Activated T-helper 17 cell treated with anti-CD3 and anti-CD28 coated beads, Interleukin-2, amount 50 U/mL, for 72 hours (primary cell): ENCODE measurements around the gene ETV1. TPM values are rescaled to one million over a fixed set of nuclear protein-coding genes. Genes with fewer than 3 reads are reported as not detected.

Experiments used
- ATAC-seq: fragments of 150-1000 bp; cut with Tn5 transposase; replicated peaks from 2 replicates; pipeline ENCODE4 v1.10.0; 2021; ENCODE audit warnings: mild to moderate bottlenecking, moderate library complexity
- H3K27ac Mint-ChIP-seq: one replicate; pipeline ENCODE4 v1.8.0; 2022; ENCODE audit warnings: mixed read lengths
- H3K27me3 Mint-ChIP-seq: one replicate; pipeline ENCODE4 v1.8.0; 2022; ENCODE audit warnings: mixed read lengths
- H3K36me3 Mint-ChIP-seq: one replicate; pipeline ENCODE4 v1.8.0; 2022; ENCODE audit warnings: low read depth, mild to moderate bottlenecking, mixed read lengths
- H3K4me1 Mint-ChIP-seq: one replicate; pipeline ENCODE4 v1.8.0; 2022; ENCODE audit warnings: mixed read lengths
- H3K4me3 Mint-ChIP-seq: one replicate; pipeline ENCODE4 v1.8.0; 2022; ENCODE audit warnings: mild to moderate bottlenecking, mixed read lengths
- H3K9me3 Mint-ChIP-seq: one replicate; pipeline ENCODE4 v1.8.0; 2022; ENCODE audit warnings: mixed read lengths
- total RNA-seq, 2 donors: library from RNA; stranded (reverse); gene quantifications; one replicate each; pipeline ENCODE4 v1.2.3, GENCODE V29; 2022

ETV1 gene
- total RNA-seq, 2 donors from 2014 or later = 1.4 to 1.7 TPM

- Mint-ChIP-seq H3K9me3 (no peaks in the 10 kb centered on the region), H3K27ac (no peak overlapping the region), H3K36me3 (no peaks in the 10 kb centered on the region), H3K4me3 (no peak overlapping the region), H3K27me3 (no peaks in the 10 kb centered on the region), H3K4me1 (no peaks in the 10 kb centered on the region)
- ATAC-seq = no peak
These were observed 2.5 kb upstream of the ETV1 start for GRCh38 chr7:13991791-13992595.

DNA sequence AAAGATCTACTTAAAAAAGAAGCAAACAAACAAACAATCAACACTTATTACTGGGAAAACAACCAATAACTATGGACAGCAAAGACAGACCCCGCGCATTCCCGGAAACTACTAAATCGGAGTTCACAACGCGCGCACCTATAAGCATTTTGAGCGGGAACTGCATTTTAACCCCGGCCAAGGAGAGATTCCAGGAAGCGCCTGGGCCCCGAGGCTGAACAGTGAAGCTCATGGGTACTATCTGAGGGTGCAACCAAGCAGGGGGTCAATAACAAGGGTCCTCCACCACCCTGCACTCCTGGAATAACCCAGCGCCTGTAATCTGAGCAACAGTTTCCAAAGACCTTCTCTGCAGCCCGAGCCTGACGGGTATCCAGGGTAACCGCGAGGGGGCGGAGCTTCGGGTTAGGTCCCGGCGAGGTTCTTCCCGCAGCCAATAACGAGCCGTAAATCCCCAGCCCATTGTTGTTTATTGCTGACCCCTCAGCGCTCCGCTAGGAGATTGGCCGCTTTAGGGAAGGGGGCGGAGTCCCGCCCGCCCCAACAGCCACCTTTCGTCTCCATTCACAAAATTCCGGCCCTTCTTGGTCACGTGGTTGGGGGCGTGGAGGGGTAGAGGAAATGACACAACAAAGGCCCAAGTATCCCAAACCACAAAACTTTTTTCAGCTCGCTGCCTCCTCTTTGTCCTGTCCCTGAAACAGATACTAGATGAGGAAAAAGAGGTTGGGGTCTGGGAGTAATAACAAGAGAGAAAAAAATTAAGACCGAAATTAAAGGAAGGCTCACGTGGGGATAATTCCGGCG is 1.7 kb upstream of the ETV1 start:
- peak; percentile 91 for ATAC-seq
- Mint-ChIP-seq H3K36me3 (no peaks in the 10 kb centered on the region), H3K27ac (no peak overlapping the region), H3K27me3 (no peaks in the 10 kb centered on the region), H3K4me3 (no peak overlapping the region), H3K9me3 (no peaks in the 10 kb centered on the region), H3K4me1 (no peaks in the 10 kb centered on the region)

DNA sequence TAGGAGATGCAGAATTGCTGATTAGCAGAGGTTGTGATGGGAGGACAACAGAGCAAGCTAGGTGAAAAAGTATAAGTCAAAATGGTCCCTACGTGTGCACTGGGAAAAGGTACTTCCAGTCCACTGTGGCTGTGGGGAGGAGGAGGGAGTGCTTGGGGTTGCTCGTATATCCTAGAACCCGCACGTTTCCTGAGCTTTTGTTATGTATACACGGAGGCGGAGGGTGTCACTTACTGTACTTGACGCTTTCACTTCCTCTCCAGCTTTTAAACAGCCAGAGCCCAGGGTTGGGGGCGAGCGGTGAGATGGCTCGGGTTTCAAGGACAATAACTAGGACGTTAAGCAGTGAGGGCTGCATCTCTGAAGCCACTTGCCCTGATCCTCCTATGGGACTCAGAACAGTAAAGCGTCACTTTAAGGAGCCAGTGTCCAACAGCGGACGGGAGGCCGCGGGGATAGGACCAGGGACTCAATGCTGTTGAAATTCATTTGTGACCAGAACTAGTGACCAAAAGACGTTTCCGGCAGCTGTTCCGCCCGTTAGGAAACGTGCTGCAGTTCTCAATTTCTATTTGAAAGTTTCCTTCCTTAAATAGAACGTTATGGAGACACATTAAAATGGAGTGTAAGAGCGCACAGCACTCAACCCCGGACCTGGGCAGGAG is 985 bp upstream of the ETV1 start:
- ATAC-seq = peak; percentile 37
- Mint-ChIP-seq H3K4me1 (no peaks in the 10 kb centered on the region), H3K9me3 (no peaks in the 10 kb centered on the region)

DNA sequence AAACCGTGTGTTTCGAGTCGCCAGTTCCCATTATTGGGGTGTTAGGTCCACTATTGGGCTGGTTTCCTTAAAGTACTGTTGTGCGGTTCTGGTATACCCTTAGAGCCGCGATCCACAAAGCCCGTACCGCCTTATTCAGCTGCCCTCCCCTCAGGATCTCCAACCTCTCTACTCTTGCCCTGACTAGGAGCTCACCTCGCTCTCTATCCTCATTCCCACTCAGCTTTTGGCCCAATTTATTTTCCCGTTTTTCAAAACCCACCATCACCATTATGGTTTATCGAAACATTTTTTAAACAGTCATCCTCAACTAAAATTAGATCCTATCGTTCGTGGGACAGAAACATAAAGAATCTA is 461 bp upstream of the ETV1 start:
- H3K9me3 Mint-ChIP-seq = no peaks in the 10 kb centered on the region
- no peak overlapping the region for H3K4me3 Mint-ChIP-seq
- no peaks in the 10 kb centered on the region for H3K4me1 Mint-ChIP-seq
- peaks cover 6% of the 10 kb centered on the region for H3K27me3 Mint-ChIP-seq
- no peaks in the 10 kb centered on the region for H3K36me3 Mint-ChIP-seq
- no peak overlapping the region for H3K27ac Mint-ChIP-seq
- no peak for ATAC-seq

More for the DNA sequence above, 985 bp upstream of the ETV1 start:
- Mint-ChIP-seq H3K4me3 (no peak overlapping the region), H3K27ac (no peak overlapping the region), H3K36me3 (no peaks in the 10 kb centered on the region), H3K27me3 (peaks cover 6% of the 10 kb centered on the region)

GRCh38 chr7:13988731-13989125 is 738 bp downstream of the ETV1 start:
- no peaks in the 10 kb centered on the region for H3K9me3 Mint-ChIP-seq
- H3K4me3 Mint-ChIP-seq = no peak overlapping the region
- ATAC-seq = no peak
- H3K36me3 Mint-ChIP-seq = no peaks in the 10 kb centered on the region
- peaks cover 6% of the 10 kb centered on the region for H3K27me3 Mint-ChIP-seq
- no peak overlapping the region for H3K27ac Mint-ChIP-seq
- no peaks in the 10 kb centered on the region for H3K4me1 Mint-ChIP-seq

DNA sequence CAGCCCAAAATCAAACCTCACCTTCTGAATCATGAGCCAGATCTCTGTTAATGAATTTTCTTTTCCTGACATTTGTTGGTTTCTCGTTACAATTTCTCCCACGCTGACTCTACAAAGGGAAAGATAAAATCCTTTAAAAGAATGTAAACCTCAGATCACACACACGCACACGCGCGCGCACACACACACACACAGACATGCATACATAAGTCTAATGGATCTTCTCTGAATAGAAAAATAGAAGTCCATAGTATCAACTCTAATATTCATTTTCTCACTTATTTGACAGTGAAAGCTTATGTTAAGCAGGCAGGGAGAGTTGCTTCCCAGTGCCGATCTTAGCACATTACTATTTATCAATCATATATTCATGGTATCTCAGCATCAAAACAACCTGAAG is 1.4 kb downstream of the ETV1 start:
- ATAC-seq = no peak
- H3K4me1 Mint-ChIP-seq = no peaks in the 10 kb centered on the region
- no peaks in the 10 kb centered on the region for H3K36me3 Mint-ChIP-seq
- H3K27ac Mint-ChIP-seq = no peak overlapping the region
- H3K4me3 Mint-ChIP-seq = no peak overlapping the region
- no peaks in the 10 kb centered on the region for H3K9me3 Mint-ChIP-seq
- H3K27me3 Mint-ChIP-seq = peaks cover 7% of the 10 kb centered on the region

- peaks cover 9% of the 10 kb centered on the region for H3K27me3 Mint-ChIP-seq
- no peak overlapping the region for H3K4me3 Mint-ChIP-seq
- no peaks in the 10 kb centered on the region for H3K9me3 Mint-ChIP-seq
- H3K27ac Mint-ChIP-seq = no peak overlapping the region
- no peaks in the 10 kb centered on the region for H3K36me3 Mint-ChIP-seq
- H3K4me1 Mint-ChIP-seq = no peaks in the 10 kb centered on the region
- ATAC-seq = no peak
These were observed 2.1 kb downstream of the ETV1 start for GRCh38 chr7:13987395-13987794.

DNA sequence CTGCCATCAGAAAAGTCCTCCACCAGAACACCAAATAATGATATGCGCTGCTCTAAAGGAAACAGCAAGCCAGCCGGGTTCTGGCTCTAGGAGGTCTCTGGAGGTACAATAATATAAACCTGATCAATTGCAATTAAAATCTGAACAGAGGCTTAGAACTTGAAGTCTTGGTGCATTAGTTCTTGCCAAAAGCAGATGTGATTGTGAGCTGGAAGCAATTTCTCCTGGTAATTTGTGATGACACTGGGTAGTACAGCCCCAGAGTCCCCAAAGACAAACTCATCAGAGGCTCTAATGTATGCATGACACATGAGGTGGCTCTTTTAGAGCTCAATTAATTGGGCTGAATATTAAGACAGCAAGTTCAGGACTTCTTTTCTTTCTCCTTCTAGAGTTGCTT is 3.3 kb downstream of the ETV1 start:
- H3K9me3 Mint-ChIP-seq = no peaks in the 10 kb centered on the region
- H3K27me3 Mint-ChIP-seq = peaks cover 12% of the 10 kb centered on the region
- H3K36me3 Mint-ChIP-seq = no peaks in the 10 kb centered on the region
- no peaks in the 10 kb centered on the region for H3K4me1 Mint-ChIP-seq
- ATAC-seq = no peak
- no peak overlapping the region for H3K4me3 Mint-ChIP-seq
- H3K27ac Mint-ChIP-seq = no peak overlapping the region

GRCh38 chr7:13984831-13985685 is 4.4 kb downstream of the ETV1 start:
- no peak overlapping the region for H3K4me3 Mint-ChIP-seq
- H3K4me1 Mint-ChIP-seq = no peaks in the 10 kb centered on the region
- H3K9me3 Mint-ChIP-seq = no peaks in the 10 kb centered on the region
- H3K27me3 Mint-ChIP-seq = peaks cover 18% of the 10 kb centered on the region
- no peak for ATAC-seq
- no peaks in the 10 kb centered on the region for H3K36me3 Mint-ChIP-seq
- H3K27ac Mint-ChIP-seq = no peak overlapping the region

- peaks cover 20% of the 10 kb centered on the region for H3K27me3 Mint-ChIP-seq
- H3K36me3 Mint-ChIP-seq = no peaks in the 10 kb centered on the region
- no peaks in the 10 kb centered on the region for H3K9me3 Mint-ChIP-seq
- no peak overlapping the region for H3K27ac Mint-ChIP-seq
- no peak for ATAC-seq
- no peaks in the 10 kb centered on the region for H3K4me1 Mint-ChIP-seq
- no peak overlapping the region for H3K4me3 Mint-ChIP-seq
These were observed 5.4 kb downstream of the ETV1 start for GRCh38 chr7:13984061-13984460.

- H3K27me3 Mint-ChIP-seq = peaks cover 22% of the 10 kb centered on the region
- peak; percentile 68 for ATAC-seq
- H3K4me3 Mint-ChIP-seq = no peak overlapping the region
- no peaks in the 10 kb centered on the region for H3K9me3 Mint-ChIP-seq
- H3K27ac Mint-ChIP-seq = no peak overlapping the region
- no peaks in the 10 kb centered on the region for H3K36me3 Mint-ChIP-seq
- no peaks in the 10 kb centered on the region for H3K4me1 Mint-ChIP-seq
These were observed 6.4 kb downstream of the ETV1 start for GRCh38 chr7:13982940-13983677.

DNA sequence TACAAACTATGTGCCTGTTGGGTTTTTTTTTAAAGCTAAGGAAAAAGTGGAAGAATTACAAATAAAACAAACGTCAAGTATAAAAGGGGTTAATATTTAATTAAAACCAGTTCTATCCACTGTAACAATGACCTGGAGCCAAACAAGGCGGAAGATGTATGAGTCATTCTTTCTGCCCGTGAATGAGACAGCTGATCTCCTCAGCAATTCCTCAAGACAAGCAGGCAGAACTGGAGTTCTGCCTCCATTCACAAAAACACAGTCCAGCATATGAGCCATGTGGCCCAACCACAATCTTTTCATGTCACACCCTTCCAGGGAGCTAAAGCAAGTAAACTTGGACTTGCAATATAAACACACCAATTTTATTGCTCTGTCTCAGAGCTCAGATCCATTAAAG is 8.4 kb downstream of the ETV1 start:
- no peak for ATAC-seq
- Mint-ChIP-seq H3K36me3 (no peaks in the 10 kb centered on the region), H3K27ac (no peak overlapping the region), H3K9me3 (no peaks in the 10 kb centered on the region), H3K27me3 (peaks cover 24% of the 10 kb centered on the region), H3K4me1 (no peaks in the 10 kb centered on the region), H3K4me3 (no peak overlapping the region)

- ATAC-seq = no peak
These were observed 9.0 kb downstream of the ETV1 start for GRCh38 chr7:13980474-13980873.

More at GRCh38 chr7:13980474-13980873, 9.0 kb downstream of the ETV1 start:
- no peaks in the 10 kb centered on the region for H3K9me3 Mint-ChIP-seq
- H3K27ac Mint-ChIP-seq = no peak overlapping the region
- H3K4me1 Mint-ChIP-seq = no peaks in the 10 kb centered on the region
- H3K4me3 Mint-ChIP-seq = no peak overlapping the region
- H3K27me3 Mint-ChIP-seq = peaks cover 19% of the 10 kb centered on the region
- H3K36me3 Mint-ChIP-seq = no peaks in the 10 kb centered on the region
